H9 (cell line): ENCODE measurements around the gene GPR146. TPM values are rescaled to one million over a fixed set of nuclear protein-coding genes. Genes with fewer than 3 reads are reported as not detected.

Experiments
- DNase-seq: peaks from one replicate; pipeline ENCODE4 v3.0.0-alpha.2; 2017
- H2AFZ ChIP-seq: one replicate; pipeline ENCODE4 v1.6.1; 2013; ENCODE audit warnings: mild to moderate bottlenecking, low read length, control low read depth, moderate library complexity
- H2AK5ac ChIP-seq: 2 replicates; pipeline ENCODE4 v1.6.1; 2013; ENCODE audit warnings: low read length, control low read depth, mixed read lengths; ENCODE audit not compliant: insufficient read length
- H2BK120ac ChIP-seq: one replicate; pipeline ENCODE4 v1.6.1; 2013; ENCODE audit warnings: low read depth, mild to moderate bottlenecking, low read length, control low read depth, inconsistent platforms; ENCODE audit not compliant: poor library complexity, severe bottlenecking
- H2BK12ac ChIP-seq: 2 replicates; pipeline ENCODE4 v1.6.1; 2013; ENCODE audit warnings: low read length, control low read depth, mixed read lengths, low read depth; ENCODE audit not compliant: insufficient read length
- H2BK15ac ChIP-seq: 2 replicates; pipeline ENCODE4 v1.6.1; 2013; ENCODE audit warnings: low read depth, low read length, control low read depth
- H2BK20ac ChIP-seq: one replicate; pipeline ENCODE4 v1.6.1; 2013; ENCODE audit warnings: low read depth, mild to moderate bottlenecking, low read length, control low read depth, inconsistent platforms; ENCODE audit not compliant: poor library complexity, severe bottlenecking
- H2BK5ac ChIP-seq: 2 replicates; pipeline ENCODE4 v1.6.1; 2013; ENCODE audit warnings: low read length, control low read depth, mixed read lengths; ENCODE audit not compliant: insufficient read length
- H3K14ac ChIP-seq: 2 replicates; pipeline ENCODE4 v1.6.1; 2013; ENCODE audit warnings: low read length, control low read depth; ENCODE audit not compliant: insufficient read depth
- H3K18ac ChIP-seq: 2 replicates; pipeline ENCODE4 v1.6.1; 2013; ENCODE audit warnings: low read depth, mild to moderate bottlenecking, mixed read lengths, low read length, control low read depth; ENCODE audit not compliant: insufficient read length
- H3K23ac ChIP-seq: 2 replicates; pipeline ENCODE4 v1.6.1; 2013; ENCODE audit warnings: low read length, control low read depth, mixed read lengths, low read depth; ENCODE audit not compliant: insufficient read length
- H3K23me2 ChIP-seq: 2 replicates; pipeline ENCODE4 v1.6.1; 2013; ENCODE audit warnings: low read depth, mild to moderate bottlenecking, mixed read lengths, low read length, control low read depth; ENCODE audit not compliant: insufficient read length, poor library complexity, severe bottlenecking
- H3K27ac ChIP-seq: 2 replicates; pipeline ENCODE4 v1.5.1; 2013; ENCODE audit warnings: low read length, control low read depth, mixed read lengths, low read depth; ENCODE audit not compliant: insufficient read length
- H3K27me3 ChIP-seq: 2 replicates; pipeline ENCODE4 v1.6.1; 2013; ENCODE audit warnings: low read length, control low read depth, inconsistent platforms; ENCODE audit not compliant: insufficient read depth
- H3K4ac ChIP-seq: 2 replicates; pipeline ENCODE4 v1.6.1; 2013; ENCODE audit warnings: low read depth, mild to moderate bottlenecking, control low read depth, inconsistent platforms, low read length, moderate library complexity
- H3K4me1 ChIP-seq: 2 replicates; pipeline ENCODE4 v1.6.1; 2013; ENCODE audit warnings: low read length, control low read depth, inconsistent platforms; ENCODE audit not compliant: insufficient read depth
- H3K4me2 ChIP-seq: 2 replicates; pipeline ENCODE4 v1.6.1; 2013; ENCODE audit warnings: low read length, control low read depth, mixed read lengths; ENCODE audit not compliant: insufficient read length, insufficient read depth
- H3K56ac ChIP-seq: 2 replicates; pipeline ENCODE4 v1.6.1; 2013; ENCODE audit warnings: low read depth, mild to moderate bottlenecking, mixed read lengths, low read length, control low read depth; ENCODE audit not compliant: insufficient read length
- H3K79me1 ChIP-seq: 2 replicates; pipeline ENCODE4 v1.6.1; 2013; ENCODE audit warnings: low read depth, mild to moderate bottlenecking, moderate library complexity, low read length, control low read depth, inconsistent platforms; ENCODE audit not compliant: insufficient read depth, poor library complexity, severe bottlenecking
- H3K79me2 ChIP-seq: 2 replicates; pipeline ENCODE4 v1.6.1; 2013; ENCODE audit warnings: low read length, control low read depth, inconsistent platforms; ENCODE audit not compliant: insufficient read depth
- H3K9ac ChIP-seq: 2 replicates; pipeline ENCODE4 v1.6.1; 2013; ENCODE audit warnings: low read length, control low read depth, mixed read lengths; ENCODE audit not compliant: insufficient read length; ENCODE audit errors: extremely low read depth
- H3K9me3 ChIP-seq: one replicate; pipeline ENCODE4 v1.6.1; 2013; ENCODE audit warnings: low read depth, low read length, inconsistent platforms; ENCODE audit not compliant: control insufficient read depth
- H3T11ph ChIP-seq: one replicate; pipeline ENCODE4 v1.6.1; 2013; ENCODE audit warnings: mild to moderate bottlenecking, low read length, control low read depth, inconsistent platforms
- H4K20me1 ChIP-seq: one replicate; pipeline ENCODE4 v1.6.1; 2013; ENCODE audit not compliant: control insufficient read depth, insufficient read length, insufficient read depth
- H4K5ac ChIP-seq: 2 replicates; pipeline ENCODE4 v1.6.1; 2013; ENCODE audit warnings: low read depth, mild to moderate bottlenecking, mixed read lengths, low read length, control low read depth; ENCODE audit not compliant: insufficient read length
- H4K8ac ChIP-seq: replicated peaks from 2 replicates; pipeline ENCODE4 v1.6.1; 2013; ENCODE audit warnings: low read length, control low read depth, mixed read lengths, low read depth; ENCODE audit not compliant: insufficient read length
- H4K91ac ChIP-seq: 2 replicates; pipeline ENCODE4 v1.6.1; 2013; ENCODE audit warnings: low read depth, mild to moderate bottlenecking, moderate library complexity, mixed read lengths, low read length, control low read depth; ENCODE audit not compliant: insufficient read length
- H3K27ac Mint-ChIP-seq, 3 experiments: 2 replicates in 2 of 3; 3 replicates in 1 of 3; pipeline ENCODE4 v1.8.0; 2020 to 2021; ENCODE audit warnings: mixed read lengths in 3 of 3, mild to moderate bottlenecking in 1 of 3, moderate library complexity in 1 of 3
- H3K27me3 Mint-ChIP-seq: 2 replicates; pipeline ENCODE4 v1.8.0; 2021; ENCODE audit warnings: low read depth, mild to moderate bottlenecking, moderate library complexity, mixed read lengths
- H3K36me3 Mint-ChIP-seq, 3 experiments: 2 replicates in 2 of 3; 3 replicates in 1 of 3; pipeline ENCODE4 v1.8.0; 2020 to 2021; ENCODE audit warnings: low read depth in 3 of 3, mixed read lengths in 3 of 3; ENCODE audit not compliant: insufficient read depth in 1 of 3
- H3K4me1 Mint-ChIP-seq, 2 experiments: 2 replicates each; pipeline ENCODE4 v1.8.0; 2020; ENCODE audit warnings: mixed read lengths in 2 of 2
- H3K4me3 Mint-ChIP-seq, 2 experiments: 2 replicates in 1 of 2; 3 replicates in 1 of 2; pipeline ENCODE4 v1.8.0; 2020 to 2021; ENCODE audit warnings: mild to moderate bottlenecking in 2 of 2, mixed read lengths in 2 of 2, moderate library complexity in 1 of 2
- H3K9me3 Mint-ChIP-seq, 2 experiments: 2 replicates in 1 of 2; 3 replicates in 1 of 2; pipeline ENCODE4 v1.8.0; 2020; ENCODE audit warnings: mild to moderate bottlenecking in 2 of 2, mixed read lengths in 2 of 2, moderate library complexity in 1 of 2
- CTCF ChIP-seq: fragments of 200-600 bp; sonication (generic); conservative IDR thresholded peaks from 3 replicates; pipeline ENCODE4 v1.8.0; 2021; ENCODE audit warnings: antibody characterized with exemption, mild to moderate bottlenecking
- WGBS: extraction: QIAGEN DNeasy Blood & Tissue Kit; methylation state at CpG from one replicate; pipeline ENCODE4 v1.1.7; 2013; ENCODE audit warnings: missing lambda C conversion rate, low lambda C conversion rate, mixed read lengths; ENCODE audit not compliant: insufficient read length; ENCODE audit errors: extremely low coverage; 5-methylcytosine and 5-hydroxymethylcytosine counted together
- total RNA-seq: library from RNA; stranded (reverse); gene quantifications from 2 replicates; pipeline ENCODE4 v1.2.1, GENCODE V29; 2021

GPR146 gene
- total RNA-seq, 1 experiment from 2014 or later, result 1.4 TPM

- whole genome bisulfite sequencing, result no CpG with 5 or more reads among the region's 21 CpGs
- H3K79me2 ChIP-seq, result no peaks in the 10 kb centered on the region
- no peaks in the 10 kb centered on the region for H3K79me1 ChIP-seq
- H3K9me3 ChIP-seq, result no peaks in the 10 kb centered on the region
- no peak overlapping the region for H2BK5ac ChIP-seq
- no peaks in the 10 kb centered on the region for H3K4me1 ChIP-seq
- H3K27me3 ChIP-seq, result no peaks in the 10 kb centered on the region
- DNase-seq, result no peak
- no peak overlapping the region for H3K4ac ChIP-seq
- no peak overlapping the region for H3K27ac ChIP-seq
- no peak overlapping the region for H2BK15ac ChIP-seq
- no peak overlapping the region for H2AFZ ChIP-seq
- Mint-ChIP-seq H3K27ac (peak overlapping the region in 1 of 3 experiments; percentile 45; a peak in 1 of 7 replicates), H3K9me3 (no peaks in the 10 kb centered on the region), H3K36me3 (peaks cover 0 to 4% (median 2%) of the 10 kb centered on the region in 3 experiments; a peak in 2 of 7 replicates), H3K27me3 (peaks cover 3% of the 10 kb centered on the region), H3K4me3 (no peak overlapping the region), H3K4me1 (peaks cover 14 to 24% of the 10 kb centered on the region in 2 experiments)
- no peak overlapping the region for H2BK120ac ChIP-seq
- H2BK20ac ChIP-seq, result no peak overlapping the region
- no peak overlapping the region for H2AK5ac ChIP-seq
- H3K56ac ChIP-seq, result no peak overlapping the region
- no peak overlapping the region for H3K4me2 ChIP-seq
- H3K23ac ChIP-seq, result no peak overlapping the region
- H3K23me2 ChIP-seq, result no peaks in the 10 kb centered on the region
- H3K18ac ChIP-seq, result no peak overlapping the region
- H4K20me1 ChIP-seq, result no peaks in the 10 kb centered on the region
- no peak overlapping the region for H3K14ac ChIP-seq
- no peak overlapping the region for H4K5ac ChIP-seq
- no peak for TF ChIP-seq CTCF
- no peak overlapping the region for H3T11ph ChIP-seq
- H4K91ac ChIP-seq, result no peak overlapping the region
- no peak overlapping the region for H3K9ac ChIP-seq
- H4K8ac ChIP-seq, result no peak overlapping the region
- no peak overlapping the region for H2BK12ac ChIP-seq
Observed at GRCh38 chr7:1063361-1063760, 19.0 kb downstream of the GPR146 start.
